Lung (tissue), 12 donors: ENCODE results near the gene RBP5. TPM values are rescaled to one million over a fixed set of nuclear protein-coding genes. Genes with fewer than 3 reads are reported as not detected.

ENCODE experiments used
- ATAC-seq: fragments of 200-7000 bp; cut with Tn5 transposase; one replicate; pipeline ENCODE4 v1.9.1; 2020; ENCODE audit warnings: moderate number of reproducible peaks; ENCODE audit not compliant: insufficient read depth, low FRiP score
- DNase-seq, 3 donors: peaks; one replicate each; pipeline ENCODE4 v3.0.0-alpha.2; 2013 to 2017
- H3K27ac ChIP-seq, 2 donors: one replicate each; pipeline ENCODE4 v1.5.1; 2013; ENCODE audit warnings: mild to moderate bottlenecking in 2 of 2, moderate library complexity in 2 of 2, control low read depth in 1 of 2, inconsistent platforms in 1 of 2, low read depth in 1 of 2, low read length in 1 of 2
- H3K27me3 ChIP-seq, 3 donors: one replicate each; pipeline ENCODE4 v1.5.1; 2013; ENCODE audit warnings: low read length in 2 of 3; ENCODE audit not compliant: control insufficient read depth in 3 of 3, insufficient read depth in 3 of 3
- H3K36me3 ChIP-seq, 4 donors: one replicate each; pipeline ENCODE4 v1.5.1; 2013; ENCODE audit warnings: low read length in 4 of 4, mild to moderate bottlenecking in 1 of 4, moderate library complexity in 1 of 4; ENCODE audit not compliant: control insufficient read depth in 4 of 4, insufficient read depth in 4 of 4
- H3K4me1 ChIP-seq, 5 donors: one replicate each; pipeline ENCODE4 v1.5.1; 2013; ENCODE audit warnings: low read length in 5 of 5, mild to moderate bottlenecking in 2 of 5, moderate library complexity in 1 of 5; ENCODE audit not compliant: control insufficient read depth in 5 of 5, insufficient read depth in 5 of 5
- H3K4me3 ChIP-seq: one replicate; pipeline ENCODE4 v1.5.1; 2013; ENCODE audit warnings: mild to moderate bottlenecking, control low read depth, moderate library complexity
- H3K9ac ChIP-seq, 2 donors: one replicate each; pipeline ENCODE4 v1.5.1; 2013; ENCODE audit warnings: low read length in 2 of 2, control low read depth in 1 of 2; ENCODE audit not compliant: insufficient read depth in 1 of 2
- H3K9me3 ChIP-seq, 4 donors: one replicate each; pipeline ENCODE4 v1.5.1; 2013; ENCODE audit warnings: low read length in 3 of 4, mild to moderate bottlenecking in 1 of 4, moderate library complexity in 1 of 4; ENCODE audit not compliant: control insufficient read depth in 4 of 4, insufficient read depth in 3 of 4
- CTCF ChIP-seq: IDR thresholded peaks from 2 replicates; pipeline ENCODE4 v1.5.1; 2012; ENCODE audit warnings: mild to moderate bottlenecking; ENCODE audit errors: control extremely low read depth, extremely low read depth
- WGBS, 2 donors: extraction: QIAGEN DNeasy Blood & Tissue Kit; methylation state at CpG; one replicate each; pipeline ENCODE4 v1.1.7; 2013; 5-methylcytosine and 5-hydroxymethylcytosine counted together
- polyA plus RNA-seq, 2 donors: library from polyadenylated mRNA; stranded (reverse); fragments of 200-250 nt; gene quantifications; one replicate each; pipeline ENCODE4 v1.2.1, GENCODE V29; 2013
- total RNA-seq, 2 donors: library from RNA; depleted of rRNA in 1 of 2; stranded (reverse); fragments of >200 nt in 1 of 2; gene quantifications; one replicate each; pipeline ENCODE4 v1.2.1, GENCODE V29; 2014 to 2021
- donor health status: control.
- donor health status: control.
- donor health status: Bipolar disorder and iron deficiency.
- donor health status: healthy.
- donor health status: DM: yes; HTN: yes; CAD: no.

Gene RBP5
- total and polyA plus RNA-seq, 4 donors, result 1.9 to 3.3 (median 2.4) TPM

GRCh38 chr12:7101694-7102131 lies 27.0 kb downstream of the RBP5 start:
- Histone ChIP-seq H3K4me1 (no peaks in the 10 kb centered on the region), H3K27ac (no peak overlapping the region), H3K27me3 (no peaks in the 10 kb centered on the region), H3K9me3 (no peaks in the 10 kb centered on the region), H3K36me3 (peaks cover 0 to 21% (median 13%) of the 10 kb centered on the region in 4 donors), H3K9ac (no peak overlapping the region), H3K4me3 (no peak overlapping the region)
- ATAC-seq, result no peak
- DNase-seq, result no peak
- WGBS, 2 donors, result 85 to 88% methylated on average over 10 of the region's 10 CpGs
- TF ChIP-seq CTCF, result no peak

GRCh38 chr12:7101047-7101693 lies 27.5 kb downstream of the RBP5 start:
- no peak overlapping the region for H3K9ac ChIP-seq
- ATAC-seq (no peak), DNase-seq (no peak)
- no peak for TF ChIP-seq CTCF
- no peaks in the 10 kb centered on the region for H3K4me1 ChIP-seq
- no peak overlapping the region for H3K27ac ChIP-seq
- no peaks in the 10 kb centered on the region for H3K9me3 ChIP-seq
- no peaks in the 10 kb centered on the region for H3K27me3 ChIP-seq
- 94 to 95% methylated on average over 4 of the region's 4 CpGs for WGBS, 2 donors
- peaks cover 0 to 21% (median 13%) of the 10 kb centered on the region in 4 donors for H3K36me3 ChIP-seq
- H3K4me3 ChIP-seq, result no peak overlapping the region

- no peak overlapping the region for H3K27ac ChIP-seq
- no peaks in the 10 kb centered on the region for H3K9me3 ChIP-seq
- H3K36me3 ChIP-seq, result peaks cover 0 to 21% (median 13%) of the 10 kb centered on the region in 4 donors
- no peak overlapping the region for H3K4me3 ChIP-seq
- H3K9ac ChIP-seq, result no peak overlapping the region
- no peak for ATAC-seq
- H3K27me3 ChIP-seq, result no peaks in the 10 kb centered on the region
- 80 to 96% methylated on average over 4 of the region's 4 CpGs for WGBS, 2 donors
- no peak for DNase-seq
- no peaks in the 10 kb centered on the region for H3K4me1 ChIP-seq
- no peak for TF ChIP-seq CTCF
Measured at GRCh38 chr12:7100239-7100638, 28.4 kb downstream of the RBP5 start.
